HG02798 (cell line): ENCODE data around the gene DPPA4.
"Not testable (repeated sequence)": the region's sequence is repeated elsewhere in the genome, so short reads cannot be mapped to it uniquely, and the experiment has no call there.

Experiments used
- ATAC-seq: cut with Tn5 transposase; IDR thresholded peaks from one replicate; pipeline ENCODE4 v1.9.1; 2021; ENCODE audit warnings: mild to moderate bottlenecking; ENCODE audit not compliant: unreplicated experiment, poor library complexity

The DPPA4 gene, protein sequence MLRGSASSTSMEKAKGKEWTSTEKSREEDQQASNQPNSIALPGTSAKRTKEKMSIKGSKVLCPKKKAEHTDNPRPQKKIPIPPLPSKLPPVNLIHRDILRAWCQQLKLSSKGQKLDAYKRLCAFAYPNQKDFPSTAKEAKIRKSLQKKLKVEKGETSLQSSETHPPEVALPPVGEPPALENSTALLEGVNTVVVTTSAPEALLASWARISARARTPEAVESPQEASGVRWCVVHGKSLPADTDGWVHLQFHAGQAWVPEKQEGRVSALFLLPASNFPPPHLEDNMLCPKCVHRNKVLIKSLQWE

DNA sequence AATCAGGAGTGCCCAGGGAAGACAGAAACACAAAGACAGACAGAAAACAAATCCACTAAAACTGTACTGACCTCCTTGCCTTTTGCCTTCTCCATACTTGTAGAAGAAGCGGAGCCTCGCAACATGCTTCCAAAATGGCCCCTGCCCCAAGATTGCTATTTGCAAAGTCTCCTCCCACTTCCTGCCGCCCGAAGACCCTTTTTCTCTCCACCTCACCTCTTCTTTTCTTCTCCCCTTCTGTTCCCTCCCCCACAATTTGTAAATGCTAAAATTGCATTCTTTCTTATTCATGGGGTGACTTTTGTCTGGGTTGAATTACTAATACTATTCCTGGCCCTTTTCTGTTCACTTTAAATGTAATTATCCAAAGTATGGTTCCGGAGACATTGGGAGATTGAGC is at the start of gene DPPA4:
Gene DPPA4, minus strand, starts transcription at position 154 of the 400 bp plus-strand sequence. Its CDS starts 29 bp downstream, at position 125.
- no peak for ATAC-seq

DNA sequence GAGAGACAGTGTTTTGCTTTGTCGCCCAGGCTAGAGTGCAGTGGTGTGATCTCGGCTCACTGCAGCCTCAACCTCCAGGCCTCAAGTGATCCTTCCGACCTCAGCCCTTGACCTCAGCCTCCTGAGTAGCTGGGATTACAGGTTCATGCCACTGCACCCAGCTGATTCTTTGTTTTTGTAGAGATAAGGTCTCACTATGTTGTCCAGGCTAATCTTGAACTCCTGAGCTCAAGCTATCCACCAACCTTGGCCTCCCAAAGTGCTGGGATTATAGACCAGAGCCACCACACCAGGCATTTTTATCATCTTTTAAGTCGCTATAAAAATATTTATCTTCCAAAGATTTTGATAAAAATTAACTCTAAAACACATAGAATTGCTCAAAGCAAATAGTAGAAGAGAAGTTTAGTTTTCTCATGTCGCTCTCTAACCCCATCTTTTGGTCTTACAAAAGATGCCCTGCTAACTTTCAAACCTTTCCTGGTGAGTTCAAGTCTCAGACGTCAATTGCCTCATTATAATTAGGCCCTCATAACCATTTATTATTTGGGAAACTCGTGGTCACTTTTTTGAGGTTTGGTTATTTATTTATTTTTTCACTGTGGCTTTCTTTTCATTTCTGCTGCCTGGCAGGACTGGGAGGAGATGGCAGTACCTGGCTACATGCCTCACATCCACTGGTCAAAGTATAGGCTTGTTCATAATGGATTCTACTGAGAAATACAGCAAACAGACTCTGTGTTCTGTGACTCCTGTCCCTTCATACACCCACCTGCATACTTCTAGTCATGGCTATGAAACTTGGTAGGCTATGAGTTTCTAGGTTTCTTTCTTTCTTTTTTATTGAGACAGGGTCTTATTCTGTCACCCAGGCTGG is 48.3 kb upstream of the DPPA4 start:
- no peak for ATAC-seq

DNA sequence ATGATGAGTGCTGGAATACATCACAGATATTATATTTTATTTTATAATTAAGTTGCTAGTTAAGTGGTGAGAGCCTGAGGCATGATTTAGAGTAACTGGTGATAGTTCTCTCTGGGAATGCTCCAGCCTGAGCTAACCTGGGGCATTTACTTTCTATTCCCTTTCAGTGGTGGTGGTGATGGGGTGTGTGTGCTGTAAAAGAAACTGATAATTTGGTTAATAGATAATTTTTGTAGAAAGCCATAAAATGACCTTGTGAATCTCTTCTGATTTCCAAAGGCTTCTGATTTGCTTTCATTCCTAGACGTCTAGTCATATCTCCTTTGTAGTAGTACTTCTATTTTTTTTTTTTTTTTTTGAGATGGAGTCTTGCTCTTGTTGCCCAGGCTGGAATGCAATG is 46.8 kb upstream of the DPPA4 start:
- ATAC-seq = no peak

DNA sequence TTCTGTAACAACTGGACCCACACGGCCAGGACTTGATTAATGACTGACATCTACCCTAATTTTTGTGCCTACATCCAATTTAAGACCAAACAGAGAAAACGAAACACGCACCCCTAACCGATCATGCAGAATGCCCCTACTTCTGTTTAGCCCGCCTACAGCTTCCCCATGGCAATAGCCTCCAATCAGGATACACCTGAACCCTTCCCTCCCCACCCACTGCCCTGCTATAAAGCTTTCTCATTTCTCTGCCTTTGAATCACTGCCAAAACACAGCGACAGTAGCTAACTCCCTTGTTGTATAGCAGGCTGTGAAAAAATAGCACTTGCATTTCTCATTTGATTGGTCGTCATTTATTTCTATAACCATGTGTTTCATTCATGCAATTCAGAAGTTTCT is 45.2 kb upstream of the DPPA4 start:
- ATAC-seq = no peak

DNA sequence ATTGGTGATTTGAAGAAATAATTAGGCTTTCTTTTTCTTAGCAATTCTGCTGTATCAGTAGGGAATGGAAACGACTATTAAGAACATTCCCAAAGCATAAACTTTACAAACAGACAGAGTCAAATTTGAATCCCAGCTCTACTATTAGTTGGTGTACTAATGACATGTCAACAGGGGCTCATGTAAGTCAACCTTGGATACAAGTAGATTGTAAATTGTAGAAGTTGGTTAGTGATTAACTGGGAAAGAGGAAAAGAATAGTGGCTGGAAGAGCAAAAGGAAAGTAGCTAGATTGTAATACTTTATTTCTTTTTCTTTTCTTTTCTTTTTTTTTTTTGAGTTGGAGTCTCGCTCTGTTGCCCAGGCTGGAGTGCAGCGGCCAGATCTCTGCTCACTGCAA is 38.6 kb upstream of the DPPA4 start:
- ATAC-seq = no peak

DNA sequence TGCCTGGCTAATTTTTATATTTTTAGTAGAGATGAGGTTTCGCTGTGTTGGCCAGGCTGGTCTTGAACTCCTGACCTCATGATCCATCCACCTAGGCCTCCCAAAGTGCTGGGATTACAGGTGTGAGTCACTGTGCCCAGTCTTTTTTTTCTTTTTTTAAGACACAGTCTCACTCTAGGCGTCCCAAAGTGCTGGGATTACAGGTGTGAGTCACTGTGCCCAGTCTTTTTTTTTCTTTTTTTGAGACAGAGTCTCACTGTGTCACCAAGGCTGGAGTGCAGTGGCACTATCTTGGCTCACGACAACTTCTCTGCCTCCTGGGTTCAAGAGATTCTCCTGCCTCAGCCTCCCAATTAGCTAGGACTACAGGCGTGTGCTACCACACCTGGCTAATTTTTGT is 37.1 kb upstream of the DPPA4 start:
- not testable (repeated sequence) for ATAC-seq

DNA sequence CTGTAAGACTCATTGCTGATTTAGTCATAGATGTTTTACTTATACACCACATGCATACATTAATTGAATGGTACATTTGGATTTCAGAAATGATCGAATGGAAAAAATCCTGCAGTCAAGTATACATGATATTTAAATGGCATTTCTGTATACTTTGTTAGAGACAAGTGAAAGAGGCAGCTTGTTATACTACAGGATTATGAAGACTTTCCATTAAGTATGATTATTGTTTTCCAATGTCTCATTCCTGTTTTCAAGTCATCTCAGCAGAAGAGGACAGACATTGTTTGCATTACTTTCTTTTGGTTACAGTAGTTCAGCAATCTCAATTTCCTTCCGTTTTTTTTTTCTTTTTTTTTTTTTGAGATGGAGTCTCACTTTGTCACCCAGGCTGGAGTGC is 36.6 kb upstream of the DPPA4 start:
- ATAC-seq = no peak

DNA sequence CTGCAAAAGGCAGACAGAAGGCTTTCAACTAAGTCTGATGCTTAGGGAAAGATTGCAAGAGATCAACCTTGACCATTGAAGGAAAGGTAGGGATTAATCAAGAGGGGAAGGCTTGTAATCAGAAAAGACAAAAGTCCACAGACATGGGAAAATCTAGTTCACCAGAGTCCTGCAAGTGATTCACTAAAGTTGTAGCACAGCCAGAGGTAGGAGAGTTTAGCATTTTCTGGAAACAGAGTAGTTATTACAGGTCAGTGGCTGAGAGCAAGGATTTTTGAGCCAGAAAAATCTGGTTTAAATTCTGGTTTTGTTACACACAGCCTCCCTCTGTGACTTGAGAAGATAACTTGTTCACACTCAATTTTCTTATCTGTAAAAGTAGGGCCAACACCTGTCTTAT is 35.3 kb upstream of the DPPA4 start:
- ATAC-seq = no peak

DNA sequence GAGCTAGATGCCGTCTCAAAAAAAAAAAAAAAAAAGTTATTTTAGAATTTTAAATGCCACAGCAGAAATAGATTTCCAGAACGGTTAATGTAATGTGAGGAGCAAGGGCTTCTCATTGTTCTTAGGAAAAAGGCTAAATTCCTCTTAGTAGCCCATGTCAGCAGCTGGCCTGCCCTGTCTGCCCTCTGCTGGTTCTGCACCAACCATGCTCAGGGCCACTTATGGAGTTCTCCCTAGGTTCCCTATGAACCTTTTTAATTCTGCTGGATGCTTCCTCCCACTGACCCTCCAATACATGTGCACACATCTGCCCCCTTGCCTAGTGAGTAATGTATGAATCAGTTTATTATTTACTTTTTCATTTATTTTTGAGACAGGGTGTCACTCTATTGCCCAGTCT is 32.2 kb upstream of the DPPA4 start:
- no peak for ATAC-seq

DNA sequence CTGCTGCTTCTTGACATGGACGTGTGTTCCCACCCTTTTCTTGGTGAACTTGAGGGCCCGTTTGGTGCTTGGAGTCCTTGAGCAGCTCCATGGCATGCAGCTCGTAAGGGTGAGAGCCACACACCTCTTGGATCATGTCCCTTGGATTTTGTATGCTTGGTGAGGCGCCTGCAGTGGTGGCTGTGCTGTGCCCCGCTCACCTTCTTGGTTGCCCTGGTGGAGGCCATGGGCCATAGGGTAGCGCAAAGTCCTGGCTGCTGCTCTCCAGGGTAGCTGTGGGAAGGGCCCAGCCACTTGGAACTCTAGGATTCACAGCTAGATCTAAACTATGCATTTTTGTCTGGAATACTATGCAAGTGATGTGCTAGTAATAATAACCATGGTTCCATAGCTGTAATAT is 26.7 kb upstream of the DPPA4 start:
- no peak for ATAC-seq

DNA sequence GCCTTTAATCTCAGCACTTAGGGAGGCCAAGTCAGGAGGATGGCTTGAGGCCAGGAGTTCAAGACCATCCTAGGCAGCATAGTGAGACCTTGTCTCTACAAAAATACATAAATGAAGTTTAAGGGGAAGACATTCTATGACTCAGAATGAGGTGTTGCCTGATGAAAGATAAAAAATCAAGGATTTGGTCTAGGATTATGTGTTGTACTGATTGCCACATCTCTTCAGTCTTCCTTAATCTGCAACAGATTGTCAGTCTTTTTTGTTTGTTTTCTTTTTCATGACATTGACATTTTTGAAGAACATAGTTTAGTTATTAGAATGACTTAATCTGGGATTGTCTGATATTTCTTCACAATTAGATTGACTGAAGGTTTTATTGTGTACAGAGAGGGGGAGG is 26.3 kb upstream of the DPPA4 start:
- ATAC-seq = no peak

DNA sequence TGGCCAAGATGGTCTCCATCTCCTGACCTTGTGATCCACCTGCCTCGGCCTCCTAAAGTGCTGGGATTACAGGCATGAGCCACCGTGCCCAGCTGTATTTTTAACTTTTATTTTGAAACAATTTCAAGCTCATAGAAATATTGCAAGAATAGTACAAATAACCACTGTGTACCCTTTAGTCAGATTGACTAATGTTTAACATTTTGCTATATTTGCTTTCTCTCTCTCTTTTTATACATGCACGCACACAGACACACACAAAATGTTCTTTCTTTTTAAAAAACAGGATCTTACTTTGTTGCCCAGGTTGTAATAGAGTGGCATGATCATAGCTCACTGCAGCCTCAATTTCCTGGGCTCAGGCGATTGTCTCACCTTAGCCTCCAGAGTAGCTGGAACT is 25.5 kb upstream of the DPPA4 start:
- ATAC-seq = no peak

DNA sequence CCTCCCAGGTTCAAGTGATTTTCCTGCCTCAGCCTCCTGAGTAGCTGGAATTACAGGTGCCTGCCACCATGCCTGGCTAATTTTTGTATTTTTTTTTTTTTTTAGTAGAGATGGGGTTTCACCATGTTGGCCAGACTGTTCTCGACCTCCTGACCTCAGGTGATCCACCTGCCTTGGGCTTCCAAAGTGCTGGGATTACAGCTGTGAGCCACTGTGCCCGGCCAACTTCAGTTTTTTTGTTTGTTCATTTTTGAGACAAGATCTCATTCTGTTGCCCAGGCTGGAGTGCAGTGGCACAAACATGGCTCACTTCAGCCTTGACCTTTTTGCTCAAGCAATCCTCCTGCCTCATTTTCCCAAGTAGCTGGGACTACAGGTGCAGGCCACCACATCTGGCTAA is 21.5 kb upstream of the DPPA4 start:
- ATAC-seq = not testable (repeated sequence)

DNA sequence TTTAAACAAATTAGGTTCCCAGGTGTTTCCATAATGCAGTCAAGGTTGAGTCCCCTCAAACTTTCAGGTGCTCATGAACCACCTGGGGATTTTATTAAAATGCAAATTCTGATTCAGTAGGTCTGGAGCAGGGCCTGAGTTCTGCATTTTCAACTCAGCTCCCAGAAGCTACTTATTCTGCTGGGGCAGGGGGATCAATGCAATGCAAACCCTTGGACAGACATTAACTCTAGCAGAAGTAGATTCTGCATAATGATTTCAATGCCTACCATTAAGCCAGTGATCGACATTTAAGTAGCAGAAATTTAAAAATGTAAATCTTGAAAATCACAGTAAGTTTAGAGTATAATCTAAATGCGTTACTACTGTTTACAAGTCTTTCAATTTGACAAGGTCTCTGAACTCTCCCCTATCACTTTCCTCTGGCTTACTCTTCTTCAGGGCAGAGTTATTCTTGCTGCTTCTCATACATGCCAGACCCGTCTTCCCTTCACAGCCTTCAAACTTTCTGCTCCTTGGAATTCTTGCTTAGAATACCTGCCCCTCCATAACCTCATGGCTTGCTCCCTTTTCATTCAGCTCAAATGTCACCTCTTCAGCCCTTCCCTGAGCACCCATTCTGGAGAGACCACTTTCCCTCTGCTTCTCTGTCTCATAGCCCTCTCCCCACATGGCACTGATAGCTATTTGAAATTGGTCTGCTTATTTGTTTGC is 19.3 kb upstream of the DPPA4 start:
- ATAC-seq = no peak

DNA sequence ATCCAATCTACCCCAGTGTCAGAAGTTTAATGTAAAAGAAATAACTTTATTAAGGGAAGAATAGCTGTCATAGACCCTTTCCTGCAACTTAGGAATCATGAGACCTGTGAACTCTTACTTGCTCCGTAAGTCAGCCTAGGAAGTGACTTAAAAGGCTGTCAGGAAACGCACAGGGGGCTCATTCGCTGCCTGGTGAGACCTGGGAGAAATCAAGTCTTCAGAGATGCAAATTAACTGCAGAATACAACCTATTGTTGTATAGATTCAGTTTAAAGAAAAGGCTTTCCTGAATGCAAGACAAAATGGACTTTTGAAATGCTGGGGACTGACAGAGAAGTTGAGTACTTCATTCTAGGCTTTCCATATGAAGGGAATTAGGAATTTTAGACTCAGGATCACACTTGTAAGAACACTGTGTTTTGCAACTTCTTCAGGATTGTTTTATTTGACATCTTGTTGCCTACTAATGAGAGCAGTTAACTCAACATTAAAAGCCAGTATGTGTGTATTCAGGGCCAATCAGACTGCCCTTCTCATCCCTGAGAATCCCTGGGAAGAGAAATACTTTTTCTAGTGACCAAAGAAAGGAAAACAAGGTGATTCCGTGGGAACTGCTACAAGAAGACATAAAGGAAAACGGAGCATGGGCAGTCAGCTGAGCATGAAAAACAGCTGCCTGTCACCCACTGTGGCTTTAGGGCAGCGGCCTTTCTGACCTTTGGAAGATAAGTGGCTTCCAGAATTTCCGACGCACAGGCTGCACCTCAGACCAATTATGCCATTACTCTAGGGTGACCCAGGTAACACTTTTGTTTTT is 18.5 kb upstream of the DPPA4 start:
- no peak for ATAC-seq

DNA sequence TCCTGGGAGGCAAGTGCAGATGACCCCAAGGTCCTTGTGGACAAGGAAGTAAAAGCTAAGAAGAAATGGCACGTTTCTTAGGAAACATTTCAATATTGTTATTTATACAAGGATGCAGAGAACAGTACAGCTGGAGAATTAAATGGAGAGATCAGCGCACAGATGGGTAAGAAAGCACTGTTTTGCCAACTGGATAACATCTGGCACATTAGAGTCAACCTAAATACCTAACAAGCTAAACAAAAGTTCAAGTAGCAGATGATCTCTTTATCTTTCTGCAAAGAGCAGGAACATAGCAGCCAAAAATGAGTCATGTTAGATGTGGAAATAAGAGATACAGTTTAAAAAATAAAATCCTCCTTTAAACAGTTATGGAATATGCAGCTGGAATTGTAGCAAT is 15.7 kb upstream of the DPPA4 start:
- no peak for ATAC-seq

DNA sequence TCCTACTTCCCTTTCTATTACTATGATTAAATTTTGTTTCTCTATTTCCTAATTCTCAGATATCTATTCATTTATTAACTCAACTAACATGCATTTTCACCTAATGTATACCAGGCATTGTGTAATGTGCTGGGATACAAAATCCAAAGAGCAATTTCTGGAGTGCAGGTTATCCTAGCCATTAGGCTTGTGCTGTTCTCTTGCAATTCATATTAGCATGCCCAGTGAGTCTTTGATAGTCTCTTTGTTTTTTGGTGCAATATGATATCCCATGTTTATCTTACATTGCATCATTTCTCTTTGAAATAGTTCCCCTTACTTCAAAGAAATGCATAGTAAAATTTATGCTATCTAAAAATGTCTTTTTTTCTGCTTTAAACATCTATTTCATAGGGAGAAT is 13.9 kb upstream of the DPPA4 start:
- no peak for ATAC-seq

DNA sequence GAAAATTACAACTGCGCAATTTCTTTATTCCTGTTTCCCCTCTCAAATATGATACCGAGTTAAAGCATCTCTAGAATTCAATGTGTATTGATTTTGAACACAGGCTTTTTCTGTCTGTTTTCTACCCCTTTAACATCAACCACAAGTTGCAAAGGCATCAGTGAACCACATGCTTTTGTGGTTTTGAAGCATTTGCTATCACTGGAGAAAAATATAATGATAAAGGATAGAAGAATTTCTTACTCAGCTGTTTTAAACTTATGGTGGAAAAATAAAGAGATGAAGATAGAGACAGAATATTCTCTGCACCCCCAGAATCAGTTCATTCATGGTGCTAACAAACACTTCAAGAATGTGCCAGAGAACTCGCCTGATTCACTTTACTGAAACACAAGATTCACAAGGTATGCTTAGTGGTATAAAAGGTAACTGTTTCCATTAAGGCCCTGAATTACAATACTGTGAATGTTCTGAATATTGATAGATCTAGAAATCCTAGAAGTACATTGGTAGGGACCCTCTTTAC is 9.5 kb upstream of the DPPA4 start:
- ATAC-seq = no peak

DNA sequence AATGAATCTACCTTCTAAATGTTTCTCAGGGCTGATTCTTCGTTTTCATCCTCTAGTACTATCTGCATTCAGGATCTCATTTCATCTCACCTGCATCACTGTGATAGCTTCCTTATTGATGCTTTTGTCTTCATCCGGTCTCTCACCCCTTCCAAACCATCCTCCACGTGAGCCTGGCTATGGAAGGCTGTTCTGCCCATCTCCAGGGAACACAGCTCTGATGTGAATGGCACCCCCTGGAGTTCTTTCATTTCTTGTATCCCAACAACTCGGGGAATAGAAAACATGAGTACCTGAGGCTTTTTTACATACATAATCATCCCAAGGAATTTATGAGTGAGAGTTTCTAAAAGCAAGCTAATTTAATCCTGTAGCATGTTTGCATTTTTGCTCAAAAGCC is 8.8 kb upstream of the DPPA4 start:
- no peak for ATAC-seq
